A673 (cell line): Measurements from ENCODE around the gene ZNF594. TPM values are rescaled to one million over a fixed set of nuclear protein-coding genes. Genes with fewer than 3 reads are reported as not detected.
"Not testable (repeated sequence)": the region's sequence is repeated elsewhere in the genome, so short reads cannot be mapped to it uniquely, and the experiment has no call there.

Source experiments
- BruUV-seq: library from RNA; stranded (reverse); fragments of 400-500 nt; replicated peaks from 2 replicates; lab custom pipeline; 2021; lab: Mats Ljungman, UMichigan
- CTCF ChIA-PET: fragments of 300-600 bp; sonication (Branson Sonifier 250); formaldehyde crosslinking; loops from one replicate; lab custom pipeline; 2022; ENCODE audit warnings: antibody characterized with exemption; lab: Charles Lee
- POLR2A ChIA-PET: fragments of 300-600 bp; sonication (Branson Sonifier 250); formaldehyde crosslinking; loops from one replicate; lab custom pipeline; 2022; ENCODE audit warnings: antibody characterized with exemption; ENCODE audit not compliant: low non-redundant PET; lab: Charles Lee
- DNase-seq: peaks from one replicate; pipeline ENCODE4 v3.0.0-alpha.2; 2015; ENCODE audit warnings: low spot score
- H3K27ac ChIP-seq: fragments of 200-600 bp; sonication (generic); 2 replicates; pipeline ENCODE4 v1.5.1; 2016; ENCODE audit warnings: mixed run types, low read depth, mild to moderate bottlenecking, mixed read lengths, antibody characterized with exemption, low read length; ENCODE audit not compliant: poor library complexity, severe bottlenecking
- H3K27me3 ChIP-seq: fragments of 200-600 bp; sonication (generic); replicated peaks from 2 replicates; pipeline ENCODE4 v1.6.1; 2017; ENCODE audit warnings: mixed run types, low read depth, mild to moderate bottlenecking, mixed read lengths, antibody characterized with exemption, low read length; ENCODE audit not compliant: insufficient read depth, poor library complexity
- H3K36me3 ChIP-seq: fragments of 200-600 bp; sonication (generic); 2 replicates; pipeline ENCODE4 v1.6.1; 2016; ENCODE audit warnings: mixed run types, mild to moderate bottlenecking, mixed read lengths, antibody characterized with exemption, low read length; ENCODE audit not compliant: insufficient read depth, poor library complexity, severe bottlenecking
- H3K4me1 ChIP-seq: fragments of 200-600 bp; sonication (generic); 2 replicates; pipeline ENCODE4 v1.6.1; 2017; ENCODE audit warnings: mixed run types, mild to moderate bottlenecking, mixed read lengths, antibody characterized with exemption, low read length; ENCODE audit not compliant: insufficient read depth, poor library complexity, severe bottlenecking
- H3K4me3 ChIP-seq: fragments of 200-600 bp; sonication (generic); 2 replicates; pipeline ENCODE4 v1.5.1; 2016; ENCODE audit warnings: low read depth, mixed run types, mild to moderate bottlenecking, mixed read lengths, low read length; ENCODE audit not compliant: poor library complexity, severe bottlenecking
- H3K9me3 ChIP-seq: fragments of 200-600 bp; sonication (generic); 2 replicates; pipeline ENCODE4 v1.6.1; 2016; ENCODE audit warnings: mixed run types, low read depth, mild to moderate bottlenecking, mixed read lengths, antibody characterized with exemption, low read length; ENCODE audit not compliant: poor library complexity, severe bottlenecking
- CTCF ChIP-seq: fragments of 300-800, 200-600 bp; sonication (generic); conservative IDR thresholded peaks from 2 replicates; pipeline ENCODE4 v1.5.1; 2017; ENCODE audit warnings: low read depth, mild to moderate bottlenecking, antibody characterized with exemption, low read length, moderate library complexity, mixed read lengths
- EZH2 ChIP-seq: fragments of 200-600 bp; sonication (generic); IDR thresholded peaks from 2 replicates; pipeline ENCODE4 v1.6.1; 2017; ENCODE audit warnings: borderline replicate concordance, low read depth, mild to moderate bottlenecking, mixed read lengths, antibody characterized with exemption, low read length; ENCODE audit not compliant: poor library complexity, severe bottlenecking
- intact Hi-C: fragments of 100-400 bp; cut with micrococcal nuclease; formaldehyde crosslinking; loops from one replicate; pipeline ENCODE4 v1.10.0; 2022; ENCODE audit not compliant: unreplicated experiment
- total RNA-seq: library from RNA; stranded (reverse); gene quantifications from 2 replicates; pipeline ENCODE4 v1.2.3, GENCODE V29; 2021

Gene ZNF594
- total RNA-seq, 1 experiment from 2014 or later: 20.7 TPM

- intact Hi-C loops: no loop called here
- CTCF ChIA-PET: interaction anchor here (0.6 kb wide), 1 partner anchor 15 kb away, joined by 5 read pairs; no protein-coding TSS in a partner anchor
- peaks cover 96% of the 10 kb centered on the region for H3K9me3 ChIP-seq
- no peaks in the 10 kb centered on the region for H3K4me1 ChIP-seq
- H3K4me3 ChIP-seq: no peak overlapping the region
- no peak for DNase-seq
- TF ChIP-seq CTCF: no peak
- TF ChIP-seq EZH2: no peak
- H3K27ac ChIP-seq: no peak overlapping the region
- peaks cover 20% of the 10 kb centered on the region for H3K36me3 ChIP-seq
- BruUV-seq: no TSS peak
- POLR2A ChIA-PET: no interaction called here
- H3K27me3 ChIP-seq: no peaks in the 10 kb centered on the region
Observed at GRCh38 chr17:5181509-5182305, 10.0 kb downstream of the ZNF594 start.

GRCh38 chr17:5179003-5179402, 12.7 kb downstream of the ZNF594 start:
- BruUV-seq: no TSS peak
- Histone ChIP-seq H3K4me1 (no peaks in the 10 kb centered on the region), H3K27me3 (no peaks in the 10 kb centered on the region), H3K4me3 (no peak overlapping the region), H3K27ac (no peak overlapping the region), H3K9me3 (peaks cover 78% of the 10 kb centered on the region), H3K36me3 (peaks cover 18% of the 10 kb centered on the region)
- TF ChIP-seq CTCF: no peak
- no peak for TF ChIP-seq EZH2
- ChIA-PET CTCF (no interaction called here), POLR2A (no interaction called here)
- DNase-seq: no peak
- intact Hi-C loops: no loop called here

GRCh38 chr17:5175027-5175426, 16.6 kb downstream of the ZNF594 start:
- H3K27me3 ChIP-seq, H3K4me3 ChIP-seq, POLR2A ChIA-PET, CTCF ChIA-PET, H3K4me1 ChIP-seq, H3K36me3 ChIP-seq, DNase-seq, intact Hi-C loops, H3K27ac ChIP-seq, BruUV-seq: not testable (repeated sequence)
- H3K9me3 ChIP-seq: peaks cover 40% of the 10 kb centered on the region

DNA sequence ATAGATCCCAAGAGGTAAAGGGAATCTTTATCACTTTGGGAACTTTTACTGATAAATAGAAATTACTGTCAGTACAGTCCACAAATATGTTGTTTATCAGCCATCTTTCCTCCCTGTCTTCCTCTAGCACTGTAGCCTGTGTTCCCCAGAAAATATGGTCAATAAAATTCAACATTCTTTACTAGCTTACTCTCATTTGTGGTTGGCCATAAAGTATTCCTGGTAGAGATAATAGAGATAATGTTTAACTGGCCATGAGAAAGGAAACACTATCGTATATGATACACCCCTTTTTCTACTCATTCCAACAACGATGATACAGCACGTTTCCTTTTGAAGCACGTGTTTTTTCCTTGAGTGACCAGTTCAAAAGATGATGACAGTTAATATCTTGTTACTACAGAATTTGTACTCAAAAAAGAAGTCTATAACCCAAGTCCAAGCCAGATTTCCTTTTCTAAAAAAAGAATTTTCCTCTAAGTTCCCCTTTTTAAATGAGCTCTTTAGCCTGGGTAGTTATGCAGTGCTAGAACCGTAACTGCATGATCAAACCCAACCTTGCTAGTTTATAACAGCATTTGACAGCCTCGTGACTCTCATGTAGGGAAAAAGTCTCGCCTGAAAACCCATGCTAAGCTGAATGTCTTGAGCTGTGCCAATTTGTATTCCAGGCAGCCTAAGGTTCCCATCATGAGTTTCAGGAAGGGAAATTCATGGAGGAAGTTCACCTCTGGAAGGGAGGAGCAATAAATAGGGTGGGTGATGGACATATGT, 25.7 kb downstream of the ZNF594 start:
- H3K27ac ChIP-seq, H3K9me3 ChIP-seq, BruUV-seq, H3K4me1 ChIP-seq, intact Hi-C loops, H3K27me3 ChIP-seq, POLR2A ChIA-PET, H3K36me3 ChIP-seq, H3K4me3 ChIP-seq, CTCF ChIA-PET, DNase-seq: not testable (repeated sequence)
